Left lung (tissue), 10 donors: Measurements from ENCODE around the gene PLEKHO2. TPM values are rescaled to one million over a fixed set of nuclear protein-coding genes. Genes with fewer than 3 reads are reported as not detected.

Experiments used
- ATAC-seq: fragments of 200-7000 bp; cut with Tn5 transposase; one replicate; pipeline ENCODE4 v1.9.1; 2020; ENCODE audit warnings: moderate library complexity
- DNase-seq, 4 donors: peaks; one replicate each; pipeline ENCODE4 v3.0.0-alpha.2; 2013 to 2020
- H3K27ac ChIP-seq, 2 donors: fragments of 200-600 bp; sonication (generic) in 1 of 2; one replicate each; pipeline versions ENCODE4 v1.5.0 to v1.8.0; 2020 to 2021
- H3K27me3 ChIP-seq, 2 donors: fragments of 200-600 bp; sonication (generic) in 1 of 2; one replicate each; pipeline versions ENCODE4 v1.5.0 to v1.8.0; 2020 to 2021
- H3K36me3 ChIP-seq, 2 donors: fragments of 200-600 bp; sonication (generic) in 1 of 2; one replicate each; pipeline versions ENCODE4 v1.5.0 to v1.8.0; 2020 to 2021
- H3K4me1 ChIP-seq, 2 donors: fragments of 200-600 bp; one replicate each; pipeline ENCODE4 v1.8.0; 2021
- H3K4me3 ChIP-seq, 2 donors: fragments of 200-600 bp; sonication (generic) in 1 of 2; one replicate each; pipeline versions ENCODE4 v1.5.0 to v1.8.0; 2020 to 2021; ENCODE audit warnings: mild to moderate bottlenecking in 1 of 2
- H3K9me3 ChIP-seq, 2 donors: fragments of 200-600 bp; sonication (generic) in 1 of 2; one replicate each; pipeline versions ENCODE4 v1.5.0 to v1.8.0; 2020 to 2021
- intact Hi-C, 2 donors: fragments of 100-400 bp; cut with DNase I; formaldehyde crosslinking; loops; one replicate each; pipeline versions ENCODE4 v1.11.2 to v1.14.2; 2022
- polyA plus RNA-seq, 6 donors: library from polyadenylated mRNA; unstranded; fragments of 120-200 nt; gene quantifications; one replicate each; pipeline ENCODE4 v1.2.1, GENCODE V29; 2013; ENCODE audit not compliant: insufficient read length in 6 of 6
- total RNA-seq, 2 donors: library from RNA; stranded (reverse); fragmentation: NEBNext Ultra II Directional; extraction: Animal tissue kit (Norgen Biotek cat#: 25700); gene quantifications; one replicate each; pipeline ENCODE4 v1.2.1, GENCODE V29; 2021
- TF ChIP-seq, protein P1 (sequence below), 2 donors: fragments of 200-600 bp; sonication (generic) in 1 of 2; IDR thresholded peaks; one replicate each; pipeline versions ENCODE4 v1.5.0 to v1.8.0; 2021; ENCODE audit warnings: antibody characterized with exemption in 2 of 2
- donor health status: DM: no; HTN: yes; CAD: no.
- donor health status: DM: no; HTN: no; CAD: no.

The PLEKHO2 gene
- total and polyA plus RNA-seq, 8 donors = 22.0 to 91.8 (median 26.7) TPM

DNA sequence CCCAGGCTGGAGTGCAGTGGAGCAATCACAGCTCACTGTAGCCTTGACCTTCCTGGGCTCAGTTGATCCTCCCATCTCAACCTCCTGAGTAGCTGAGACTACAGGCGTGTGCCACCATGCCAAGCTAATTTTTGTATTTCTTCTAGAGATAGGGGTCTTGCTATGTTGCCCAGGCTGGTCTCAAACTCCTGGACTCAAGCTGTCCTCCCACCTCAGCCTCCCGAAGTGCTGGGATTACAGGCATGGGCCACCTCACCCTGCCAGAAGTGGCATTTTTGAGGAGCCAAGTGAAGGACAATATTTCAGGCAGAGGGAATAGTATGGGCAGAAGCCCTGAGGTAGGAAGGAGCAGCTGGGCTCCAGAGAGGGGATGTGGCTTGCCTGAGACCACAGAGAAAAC lies 74.7 kb downstream of the PLEKHO2 start:
- no peak overlapping the region for H3K27ac ChIP-seq
- peaks cover 0 to 10% of the 10 kb centered on the region in 2 donors for H3K4me1 ChIP-seq
- no peak overlapping the region for H3K4me3 ChIP-seq
- TF ChIP-seq, protein P1, sequence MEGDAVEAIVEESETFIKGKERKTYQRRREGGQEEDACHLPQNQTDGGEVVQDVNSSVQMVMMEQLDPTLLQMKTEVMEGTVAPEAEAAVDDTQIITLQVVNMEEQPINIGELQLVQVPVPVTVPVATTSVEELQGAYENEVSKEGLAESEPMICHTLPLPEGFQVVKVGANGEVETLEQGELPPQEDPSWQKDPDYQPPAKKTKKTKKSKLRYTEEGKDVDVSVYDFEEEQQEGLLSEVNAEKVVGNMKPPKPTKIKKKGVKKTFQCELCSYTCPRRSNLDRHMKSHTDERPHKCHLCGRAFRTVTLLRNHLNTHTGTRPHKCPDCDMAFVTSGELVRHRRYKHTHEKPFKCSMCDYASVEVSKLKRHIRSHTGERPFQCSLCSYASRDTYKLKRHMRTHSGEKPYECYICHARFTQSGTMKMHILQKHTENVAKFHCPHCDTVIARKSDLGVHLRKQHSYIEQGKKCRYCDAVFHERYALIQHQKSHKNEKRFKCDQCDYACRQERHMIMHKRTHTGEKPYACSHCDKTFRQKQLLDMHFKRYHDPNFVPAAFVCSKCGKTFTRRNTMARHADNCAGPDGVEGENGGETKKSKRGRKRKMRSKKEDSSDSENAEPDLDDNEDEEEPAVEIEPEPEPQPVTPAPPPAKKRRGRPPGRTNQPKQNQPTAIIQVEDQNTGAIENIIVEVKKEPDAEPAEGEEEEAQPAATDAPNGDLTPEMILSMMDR (IDR thresholded peaks at IDR 0.05) = no peak
- intact Hi-C loops = no loop called here
- no peaks in the 10 kb centered on the region for H3K9me3 ChIP-seq
- H3K27me3 ChIP-seq = peaks cover 0 to 13% of the 10 kb centered on the region in 2 donors
- H3K36me3 ChIP-seq = no peaks in the 10 kb centered on the region
- ATAC-seq (no peak), DNase-seq (no peak)

DNA sequence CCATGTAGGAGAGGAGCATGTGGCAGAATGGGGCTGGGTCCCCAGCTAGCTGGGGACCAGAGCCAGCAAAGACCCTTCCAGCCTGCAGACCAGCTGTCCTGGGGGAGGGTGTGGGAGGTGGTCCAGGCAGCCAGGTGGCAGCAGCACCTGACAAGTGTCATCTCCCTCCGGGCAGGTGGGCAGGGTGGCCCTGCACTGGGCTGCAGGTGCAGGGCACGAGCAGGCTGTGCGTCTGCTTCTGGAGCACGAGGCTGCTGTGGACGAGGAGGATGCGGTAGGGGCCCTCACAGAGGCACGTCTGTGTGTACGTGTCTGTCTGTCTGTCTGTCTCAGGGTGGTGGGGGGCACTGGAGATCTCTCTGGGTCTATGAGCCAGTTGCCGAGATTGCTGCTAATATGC lies 75.5 kb downstream of the PLEKHO2 start:
- Histone ChIP-seq H3K27me3 (peaks cover 0 to 4% of the 10 kb centered on the region in 2 donors), H3K27ac (no peak overlapping the region), H3K4me3 (no peak overlapping the region), H3K4me1 (peaks cover 0 to 2% of the 10 kb centered on the region in 2 donors), H3K9me3 (no peaks in the 10 kb centered on the region), H3K36me3 (no peaks in the 10 kb centered on the region)
- TF ChIP-seq, protein P1 (IDR thresholded peaks at IDR 0.05) = no peak
- no peak for ATAC-seq
- no peak for DNase-seq
- intact Hi-C loops = no loop called here

Other genes with a start within 250 kb of the PLEKHO2 start
- 1 to 10 TPM; 3.7 to 4.7 TPM for gene RBPMS2, start 66.3 kb upstream of the PLEKHO2 start, total RNA-seq
- 10 to 100 TPM in 1 of 6 donors, 1 to 10 TPM in 5; 5.2 to 12.7 (median 7.3) TPM for gene RBPMS2, start 66.3 kb upstream of the PLEKHO2 start, polyA plus RNA-seq
- gene PIF1, start 16.3 kb upstream of the PLEKHO2 start, total RNA-seq = 1 to 10 TPM; 1.6 to 2.7 TPM
- 10 to 100 TPM in 5 of 6 donors, 1 to 10 TPM in 1; 8.8 to 17.7 (median 11.5) TPM for gene PIF1, start 16.3 kb upstream of the PLEKHO2 start, polyA plus RNA-seq
- 1 to 10 TPM; 3.4 to 6.3 TPM for gene ANKDD1A, start 70.0 kb downstream of the PLEKHO2 start, total RNA-seq
- 10 to 100 TPM in 5 of 6 donors, 1 to 10 TPM in 1; 9.0 to 13.5 (median 11.9) TPM for gene ANKDD1A, start 70.0 kb downstream of the PLEKHO2 start, polyA plus RNA-seq
- 100 to 1,000 TPM in 1 of 2 donors, 10 to 100 TPM in 1; 93.9 to 123 TPM for gene SPG21, start 148.0 kb downstream of the PLEKHO2 start, total RNA-seq
- gene SPG21, start 148.0 kb downstream of the PLEKHO2 start, polyA plus RNA-seq = 100 to 1,000 TPM in 4 of 6 donors, 10 to 100 TPM in 2; 94.0 to 118 (median 104) TPM
- gene MTFMT, start 187.7 kb downstream of the PLEKHO2 start, total RNA-seq = 10 to 100 TPM; 12.7 to 14.5 TPM
- gene MTFMT, start 187.7 kb downstream of the PLEKHO2 start, polyA plus RNA-seq = 10 to 100 TPM; 16.6 to 21.7 (median 19.3) TPM
- 1 to 10 TPM in 1 of 2 donors, under 1 TPM in 1; 0.39 to 2.7 TPM for gene SLC51B, start 203.5 kb downstream of the PLEKHO2 start, total RNA-seq
- 10 to 100 TPM; 12.7 to 19.3 (median 14.7) TPM for gene SLC51B, start 203.5 kb downstream of the PLEKHO2 start, polyA plus RNA-seq
- 10 to 100 TPM; 23.8 to 24.3 TPM for gene RASL12, start 226.1 kb downstream of the PLEKHO2 start, total RNA-seq
- gene RASL12, start 226.1 kb downstream of the PLEKHO2 start, polyA plus RNA-seq = 100 to 1,000 TPM in 5 of 6 donors, 10 to 100 TPM in 1; 98.9 to 127 (median 111) TPM
- under 1 TPM in 1 of 2 donors, not detected in 1; 0.18 TPM for gene KBTBD13, start 234.8 kb downstream of the PLEKHO2 start, total RNA-seq
- 1 to 10 TPM in 2 of 6 donors, under 1 TPM in 4; 0.61 to 1.4 (median 0.79) TPM for gene KBTBD13, start 234.8 kb downstream of the PLEKHO2 start, polyA plus RNA-seq